Ishikawa (cell line): ENCODE data around the gene PTPRD.

ENCODE experiments used
- CEBPB ChIP-seq: IDR thresholded peaks from 2 replicates; pipeline ENCODE4 v1.6.1; 2012
- CREB1 ChIP-seq: IDR thresholded peaks from 2 replicates; pipeline ENCODE4 v1.6.1; 2012; ENCODE audit warnings: low read depth
- EGR1 ChIP-seq: IDR thresholded peaks from 2 replicates; pipeline ENCODE4 v1.6.1; 2012
- EP300 ChIP-seq: IDR thresholded peaks from 2 replicates; pipeline ENCODE4 v1.6.1; 2012; ENCODE audit warnings: borderline replicate concordance
- FOXM1 ChIP-seq: IDR thresholded peaks from 2 replicates; pipeline ENCODE4 v1.6.1; 2012; ENCODE audit warnings: low read depth, borderline replicate concordance
- MAX ChIP-seq: IDR thresholded peaks from 2 replicates; pipeline ENCODE4 v1.6.1; 2012
- NFIC ChIP-seq: IDR thresholded peaks from 2 replicates; pipeline ENCODE4 v1.6.1; 2012
- RAD21 ChIP-seq: IDR thresholded peaks from 2 replicates; pipeline ENCODE4 v1.6.1; 2012; ENCODE audit warnings: low read depth
- REST ChIP-seq: IDR thresholded peaks from 2 replicates; pipeline ENCODE4 v1.6.1; 2012; ENCODE audit warnings: low read depth, mild to moderate bottlenecking
- TAF1 ChIP-seq: IDR thresholded peaks from 2 replicates; pipeline ENCODE4 v1.6.1; 2012; ENCODE audit warnings: low read depth, mild to moderate bottlenecking
- TCF12 ChIP-seq: IDR thresholded peaks from 2 replicates; pipeline ENCODE4 v1.6.1; 2012; ENCODE audit warnings: low read depth
- TEAD4 ChIP-seq: IDR thresholded peaks from 2 replicates; pipeline ENCODE4 v1.6.1; 2012
- USF1 ChIP-seq: IDR thresholded peaks from 2 replicates; pipeline ENCODE4 v1.6.1; 2012
- YY1 ChIP-seq: IDR thresholded peaks from 2 replicates; pipeline ENCODE4 v1.6.1; 2012; ENCODE audit warnings: low read depth
- ZBTB7A ChIP-seq: IDR thresholded peaks from 2 replicates; pipeline ENCODE4 v1.6.1; 2012; ENCODE audit warnings: low read depth

Gene PTPRD

GRCh38 chr9:10403283-10403682 is 209.5 kb downstream of the PTPRD start:
- TF ChIP-seq FOXM1 (no peak), EP300 (no peak), TEAD4 (no peak), CREB1 (no peak), MAX (no peak), TAF1 (no peak)

- TF ChIP-seq ZBTB7A, result no peak
- TF ChIP-seq NFIC, result no peak
- TF ChIP-seq REST, result no peak
- no peak for TF ChIP-seq FOXM1
- no peak for TF ChIP-seq TCF12
- no peak for TF ChIP-seq TEAD4
- TF ChIP-seq USF1, result no peak
- no peak for TF ChIP-seq YY1
Measured at GRCh38 chr9:10396615-10397014, 216.2 kb downstream of the PTPRD start.

- TF ChIP-seq NFIC (no peak), CREB1 (no peak), MAX (no peak)
Measured at GRCh38 chr9:10387282-10387681, 225.5 kb downstream of the PTPRD start.

GRCh38 chr9:10371824-10372223 is 241.0 kb downstream of the PTPRD start:
- no peak for TF ChIP-seq CEBPB

- no peak for TF ChIP-seq YY1
- TF ChIP-seq RAD21, result peak; percentile 82
Measured at GRCh38 chr9:10366171-10366779, 246.5 kb downstream of the PTPRD start.

- TF ChIP-seq REST (no peak), ZBTB7A (no peak), CEBPB (no peak), CREB1 (no peak), FOXM1 (no peak)
Measured at GRCh38 chr9:10354591-10354990, 258.2 kb downstream of the PTPRD start.

GRCh38 chr9:10341057-10341456 is 271.7 kb downstream of the PTPRD start:
- TF ChIP-seq TAF1, result no peak
- TF ChIP-seq MAX, result no peak
- no peak for TF ChIP-seq NFIC
- TF ChIP-seq EGR1, result no peak
- TF ChIP-seq RAD21, result no peak
- no peak for TF ChIP-seq ZBTB7A
- TF ChIP-seq EP300, result no peak
- TF ChIP-seq CEBPB, result no peak

GRCh38 chr9:10339152-10339551 is 273.6 kb downstream of the PTPRD start:
- no peak for TF ChIP-seq CEBPB
- TF ChIP-seq TEAD4, result no peak
- no peak for TF ChIP-seq RAD21
- no peak for TF ChIP-seq REST
- no peak for TF ChIP-seq USF1
- TF ChIP-seq TCF12, result no peak
- TF ChIP-seq EP300, result no peak
- no peak for TF ChIP-seq YY1
- TF ChIP-seq NFIC, result no peak
